GM21360 (cell line): ENCODE data around the gene MAN1C1.
A peak's percentile ranks its signal among the peaks of the same experiment; 100 is the strongest.

Source experiments
- ATAC-seq: cut with Tn5 transposase; IDR thresholded peaks from one replicate; pipeline ENCODE4 v1.9.1; 2021; ENCODE audit warnings: mild to moderate bottlenecking, moderate library complexity; ENCODE audit not compliant: unreplicated experiment

The MAN1C1 gene

DNA sequence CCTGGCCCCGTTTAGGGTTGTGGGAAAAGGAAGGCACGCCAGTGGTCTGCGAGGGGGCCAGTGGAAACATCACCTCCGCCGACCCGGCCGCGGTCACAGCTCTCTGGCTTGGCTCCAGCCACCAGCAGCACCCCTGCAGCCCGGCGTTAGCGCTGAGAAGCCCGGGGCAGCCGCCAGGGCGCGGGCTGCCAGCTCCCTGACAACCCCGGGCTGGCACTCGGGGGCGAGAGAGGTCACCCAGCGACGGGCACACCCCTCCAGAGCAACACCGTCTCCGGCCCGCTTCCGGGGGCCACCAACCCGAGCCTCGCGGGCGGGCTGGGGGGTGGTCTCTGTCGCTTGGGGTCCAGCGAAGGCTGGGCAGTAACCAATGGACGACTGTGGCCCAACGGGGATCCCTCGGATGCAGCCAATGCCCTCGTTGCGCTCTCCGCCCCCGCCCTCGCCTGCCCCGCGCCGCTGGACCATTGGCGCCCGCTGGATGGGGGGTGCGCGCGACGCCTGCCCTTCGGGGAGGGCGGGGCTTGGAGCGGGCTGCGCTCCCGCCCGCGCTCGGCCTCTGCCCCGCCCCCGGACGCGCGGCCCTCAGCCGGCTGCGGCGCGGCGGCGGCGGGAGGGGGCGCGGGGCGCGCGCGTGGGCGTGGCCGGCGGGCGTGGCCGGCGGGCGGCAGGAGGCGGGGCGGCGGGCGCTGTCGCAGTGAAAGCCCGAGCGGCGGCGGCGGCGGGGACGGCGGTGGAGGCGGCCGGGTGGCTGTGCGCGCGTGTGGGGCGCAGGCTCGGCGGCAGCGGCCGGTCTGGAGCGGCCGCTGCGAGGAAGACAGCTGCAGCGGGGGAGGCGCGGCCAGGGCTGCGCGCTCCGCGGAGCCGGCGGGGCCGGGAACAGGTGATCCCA lies at the start of gene MAN1C1:
Gene MAN1C1 (plus strand): TSS at position 697 of the 892 bp plus-strand sequence. CDS start 1,007 bp downstream, outside the sequence.
- peak; percentile 52 for ATAC-seq

GRCh38 chr1:25567710-25568089 lies 48.9 kb upstream of the MAN1C1 start:
- ATAC-seq = no peak

GRCh38 chr1:25568090-25568833 lies 48.3 kb upstream of the MAN1C1 start:
- ATAC-seq = no peak

GRCh38 chr1:25568834-25569596 lies 47.6 kb upstream of the MAN1C1 start:
- ATAC-seq = no peak

GRCh38 chr1:25569597-25570396 lies 46.8 kb upstream of the MAN1C1 start:
- ATAC-seq = no peak

GRCh38 chr1:25570798-25571521 lies 45.6 kb upstream of the MAN1C1 start:
- ATAC-seq = no peak

DNA sequence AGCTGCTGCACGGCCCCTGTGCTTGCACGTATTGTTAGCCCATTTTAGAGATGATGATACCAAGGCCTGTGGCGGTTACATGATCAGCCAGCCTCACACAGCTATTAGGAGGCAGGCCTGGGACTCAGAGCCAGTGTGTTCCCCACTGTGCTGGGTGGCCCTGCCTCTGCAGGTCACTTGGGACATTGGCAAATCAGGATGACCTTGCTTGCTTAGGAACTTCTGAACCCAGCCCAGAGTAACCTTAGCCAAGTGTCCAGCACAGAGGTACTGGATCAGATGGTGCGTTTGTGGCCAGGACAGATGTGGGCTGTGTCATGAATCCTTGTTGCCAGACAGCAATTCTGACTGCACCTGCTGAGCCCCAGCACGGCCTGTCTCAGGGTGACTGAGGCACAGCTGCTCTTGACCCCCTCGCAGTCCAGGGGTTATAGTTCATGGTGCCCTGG lies 45.0 kb upstream of the MAN1C1 start:
- no peak for ATAC-seq

GRCh38 chr1:25572107-25572506 lies 44.5 kb upstream of the MAN1C1 start:
- ATAC-seq = no peak

DNA sequence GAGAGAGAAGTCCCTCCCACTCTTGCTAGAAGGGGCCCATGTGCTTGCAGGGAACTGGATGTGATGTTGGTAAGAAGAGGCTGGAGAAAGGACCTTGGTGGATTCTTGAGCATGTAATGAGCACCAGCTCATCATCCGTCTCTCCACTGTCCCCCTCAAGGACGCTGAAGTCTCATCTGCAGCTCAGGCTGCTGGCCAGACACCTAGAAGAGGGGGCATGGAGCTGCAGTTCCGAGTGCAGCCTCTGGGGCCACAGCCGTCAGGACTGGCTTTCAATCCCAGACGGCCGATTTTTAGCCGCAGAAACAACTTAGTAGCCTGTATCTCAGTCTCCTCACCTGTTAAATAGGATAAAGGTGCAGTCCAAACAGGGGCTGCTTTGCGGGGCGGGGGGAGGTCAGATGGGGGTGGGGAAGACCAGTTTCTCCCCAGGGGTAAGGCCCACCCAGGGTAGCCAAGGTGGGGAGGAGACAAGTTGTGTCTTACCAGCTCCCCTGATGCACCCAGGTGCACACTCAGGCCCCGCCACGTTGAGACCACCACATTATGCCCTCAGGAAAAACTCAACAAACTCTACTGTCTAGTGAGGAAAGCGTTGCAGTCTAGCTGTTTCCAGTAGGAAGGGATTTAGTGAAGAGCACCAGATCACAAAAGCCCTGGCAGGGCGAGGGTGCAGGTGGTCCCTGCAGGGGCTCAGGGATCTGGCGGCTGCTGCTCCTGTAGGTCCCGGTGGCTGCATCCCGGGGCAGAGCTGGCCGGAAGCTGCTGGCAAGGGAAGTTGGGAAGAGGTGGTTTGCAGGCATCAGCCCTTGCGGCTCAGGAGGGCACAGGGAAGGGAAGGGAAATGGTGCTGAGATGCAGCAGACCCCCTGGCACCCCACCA lies 43.6 kb upstream of the MAN1C1 start:
- ATAC-seq = no peak

DNA sequence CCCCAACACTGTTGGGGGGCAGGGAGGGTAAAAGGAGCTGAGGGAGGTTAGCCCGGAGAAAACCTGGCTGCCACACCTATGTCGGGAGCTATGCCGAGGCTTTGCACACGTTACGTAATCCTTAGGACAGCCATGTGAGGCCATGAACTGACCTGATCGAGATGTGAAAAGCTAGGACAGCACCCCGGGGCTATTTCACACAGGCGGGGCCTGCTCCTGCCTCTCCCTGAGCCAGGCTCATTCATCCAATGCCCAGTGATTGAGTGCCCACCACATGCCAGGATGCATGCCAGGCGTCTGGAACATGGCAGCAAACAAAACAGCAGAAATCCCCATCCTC lies 43.0 kb upstream of the MAN1C1 start:
- ATAC-seq = no peak

DNA sequence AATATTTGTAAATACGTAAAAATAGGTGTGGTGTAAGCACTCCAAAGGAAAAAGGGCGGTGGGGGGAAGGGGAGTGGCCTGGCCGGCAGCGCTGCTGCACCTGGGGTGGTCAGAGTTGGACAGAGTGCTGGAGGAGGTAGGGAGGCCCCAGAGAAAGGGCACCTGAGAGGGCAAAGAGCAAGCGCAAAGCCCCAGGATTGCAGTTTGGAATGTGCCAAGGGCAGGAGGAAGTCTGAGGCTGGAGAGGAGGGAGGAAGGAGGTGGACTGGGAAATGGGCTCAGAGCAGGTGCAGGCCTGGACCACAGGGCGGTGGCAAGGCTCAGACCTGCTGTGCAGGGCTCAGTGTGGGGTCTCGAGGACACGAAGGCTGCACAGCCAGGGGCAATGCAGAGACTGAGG lies 42.6 kb upstream of the MAN1C1 start:
- no peak for ATAC-seq

- no peak for ATAC-seq
These were observed 41.4 kb upstream of the MAN1C1 start for GRCh38 chr1:25575191-25575590.

- no peak for ATAC-seq
These were observed 40.0 kb upstream of the MAN1C1 start for GRCh38 chr1:25576459-25577133.

DNA sequence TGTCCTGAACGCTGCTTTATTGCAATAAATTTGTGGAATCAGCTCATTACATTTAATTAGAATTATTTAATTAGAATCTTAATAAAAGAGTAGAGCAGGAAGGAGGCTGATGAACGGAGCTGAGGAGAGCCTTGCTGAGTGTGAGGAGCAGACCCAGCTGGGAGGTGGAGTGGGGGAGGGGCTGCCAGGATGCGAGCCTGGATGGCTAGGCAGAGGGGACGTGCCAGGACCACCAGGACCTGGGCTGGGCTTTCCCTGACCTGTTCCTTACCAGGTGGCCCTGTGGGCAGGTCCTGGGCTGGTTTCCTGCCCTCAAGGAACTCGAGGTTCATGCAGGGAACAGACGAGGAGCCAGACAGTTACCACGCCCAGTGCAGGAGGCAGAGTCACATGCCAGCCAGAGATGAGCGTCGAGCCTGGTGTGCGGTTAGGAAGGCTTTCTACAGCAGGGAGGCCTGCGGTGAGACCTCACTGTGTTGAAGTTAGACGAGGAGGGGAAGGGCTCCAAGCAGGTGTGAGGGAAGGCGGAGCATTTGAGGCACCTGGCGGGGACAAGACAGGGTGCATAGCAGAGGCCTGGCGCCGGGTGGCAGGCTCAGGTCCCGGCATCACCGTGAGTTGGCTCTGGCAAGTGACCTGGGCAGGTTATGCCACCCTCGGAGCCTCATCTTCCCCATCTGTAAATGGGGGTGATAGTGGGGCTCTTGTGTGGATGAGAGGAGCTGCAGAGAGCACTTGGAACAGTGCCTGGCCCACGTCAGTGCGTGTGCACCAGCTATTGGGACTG lies 39.3 kb upstream of the MAN1C1 start:
- no peak for ATAC-seq

DNA sequence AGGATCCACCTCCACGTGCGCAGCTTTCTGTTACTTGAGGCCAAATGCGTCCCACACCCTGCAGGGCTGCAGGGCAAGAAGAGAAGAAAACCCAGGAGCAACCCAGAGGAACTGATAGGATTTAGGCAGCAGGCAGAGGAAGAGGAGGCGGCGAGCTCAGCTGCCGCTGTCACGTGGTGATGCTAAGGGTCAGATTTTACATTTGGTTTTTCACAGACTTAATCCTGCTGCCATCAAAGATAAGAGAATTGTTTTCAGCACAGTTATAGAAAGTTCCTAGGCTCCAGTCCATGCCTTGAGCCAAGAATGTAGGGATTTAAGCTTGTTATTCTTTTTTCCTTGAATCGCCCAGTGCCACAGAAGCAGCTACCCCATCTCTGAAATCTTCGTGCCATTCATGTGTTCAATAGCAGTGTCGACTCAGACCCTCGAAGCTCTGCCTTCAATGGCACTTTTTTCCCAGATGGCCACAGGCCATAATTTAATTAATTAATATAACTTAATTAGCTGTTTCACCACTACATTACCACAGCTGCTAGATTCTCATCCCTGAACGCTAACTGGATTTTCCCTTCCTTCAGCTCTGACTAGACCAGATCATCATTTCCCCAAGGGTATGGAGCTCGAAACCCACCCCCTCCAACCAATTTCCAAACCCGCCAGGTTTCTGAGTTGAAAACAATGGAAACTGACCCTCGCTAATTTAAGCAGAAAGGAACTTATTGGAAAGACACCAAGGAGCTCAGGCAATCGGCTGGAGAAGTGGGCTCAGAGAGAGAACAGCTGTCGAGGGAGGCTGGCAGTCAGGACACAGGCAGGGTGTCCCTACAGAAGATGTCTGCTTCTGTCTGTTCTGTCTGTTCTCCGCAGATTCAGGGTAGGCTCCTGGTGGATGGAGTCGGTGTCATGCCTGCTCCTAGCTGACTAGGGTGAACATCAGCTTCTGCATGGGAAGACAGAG lies 37.0 kb upstream of the MAN1C1 start:
- no peak for ATAC-seq

GRCh38 chr1:25580927-25581326 lies 35.7 kb upstream of the MAN1C1 start:
- ATAC-seq = no peak
